Measurements from ENCODE around the gene ZHX3. TPM values are rescaled to one million over a fixed set of nuclear protein-coding genes. Genes with fewer than 3 reads are reported as not detected.

ZHX3 gene
- total RNA-seq, 1 experiment from 2014 or later, result 24.6 TPM

GRCh38 chr20:41165001-41165882 is 152.3 kb downstream of the ZHX3 start:
- H3K4me3 Mint-ChIP-seq (ENCODE audit: unreplicated experiment), result no peak overlapping the region
- no peaks in the 10 kb centered on the region for H3K9me3 Mint-ChIP-seq (ENCODE audit: unreplicated experiment)
- no peaks in the 10 kb centered on the region for H3K4me1 ChIP-seq
- H3K27me3 Mint-ChIP-seq (ENCODE audit: insufficient read depth, unreplicated experiment), result no peaks in the 10 kb centered on the region
- BruUV-seq (replicated peaks), result TSS peak; percentile 48
- no peaks in the 10 kb centered on the region for H3K27me3 ChIP-seq (replicated peaks; ENCODE audit: control insufficient read depth, insufficient read depth, low read length)
- TF ChIP-seq, protein P1, sequence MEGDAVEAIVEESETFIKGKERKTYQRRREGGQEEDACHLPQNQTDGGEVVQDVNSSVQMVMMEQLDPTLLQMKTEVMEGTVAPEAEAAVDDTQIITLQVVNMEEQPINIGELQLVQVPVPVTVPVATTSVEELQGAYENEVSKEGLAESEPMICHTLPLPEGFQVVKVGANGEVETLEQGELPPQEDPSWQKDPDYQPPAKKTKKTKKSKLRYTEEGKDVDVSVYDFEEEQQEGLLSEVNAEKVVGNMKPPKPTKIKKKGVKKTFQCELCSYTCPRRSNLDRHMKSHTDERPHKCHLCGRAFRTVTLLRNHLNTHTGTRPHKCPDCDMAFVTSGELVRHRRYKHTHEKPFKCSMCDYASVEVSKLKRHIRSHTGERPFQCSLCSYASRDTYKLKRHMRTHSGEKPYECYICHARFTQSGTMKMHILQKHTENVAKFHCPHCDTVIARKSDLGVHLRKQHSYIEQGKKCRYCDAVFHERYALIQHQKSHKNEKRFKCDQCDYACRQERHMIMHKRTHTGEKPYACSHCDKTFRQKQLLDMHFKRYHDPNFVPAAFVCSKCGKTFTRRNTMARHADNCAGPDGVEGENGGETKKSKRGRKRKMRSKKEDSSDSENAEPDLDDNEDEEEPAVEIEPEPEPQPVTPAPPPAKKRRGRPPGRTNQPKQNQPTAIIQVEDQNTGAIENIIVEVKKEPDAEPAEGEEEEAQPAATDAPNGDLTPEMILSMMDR (IDR thresholded peaks at IDR 0.05; ENCODE audit: insufficient read depth in 1 of 2, low read depth in 1 of 2, low read length in 1 of 2, severe bottlenecking in 1 of 2, unreplicated experiment in 1 of 2), result no peak
- H3K36me3 Mint-ChIP-seq (ENCODE audit: insufficient read depth, unreplicated experiment), result peaks cover 60% of the 10 kb centered on the region
- no peak for DNase-seq
- no peak overlapping the region for H3K4me3 ChIP-seq (ENCODE audit: low read depth, low read length)
- CTCF ChIA-PET, result no interaction called here
- H3K36me3 ChIP-seq (ENCODE audit: control insufficient read depth, insufficient read depth, low read length), result peaks cover 41% of the 10 kb centered on the region
- POLR2A ChIA-PET, result no interaction called here
- no peaks in the 10 kb centered on the region for H3K4me1 Mint-ChIP-seq (ENCODE audit: low read depth, unreplicated experiment)
- intact Hi-C loops (cut with micrococcal nuclease; ENCODE audit: unreplicated experiment), result no loop called here
- no peak overlapping the region for H3K27ac Mint-ChIP-seq (ENCODE audit: unreplicated experiment)
- H3K9me3 ChIP-seq, result no peaks in the 10 kb centered on the region

- H3K36me3 ChIP-seq (ENCODE audit: control insufficient read depth, insufficient read depth, low read length), result peaks cover 39% of the 10 kb centered on the region
Observed at GRCh38 chr20:41163821-41164220, 153.7 kb downstream of the ZHX3 start.

GRCh38 chr20:41162396-41162795 is 155.1 kb downstream of the ZHX3 start:
- ChIA-PET CTCF (interaction anchor here (0.5 kb wide), 1 partner anchor 88 kb away, joined by 4 read pairs; no protein-coding TSS in a partner anchor), POLR2A (no interaction called here)
- Mint-ChIP-seq H3K4me1 (ENCODE audit: low read depth, unreplicated experiment) (peaks cover 15% of the 10 kb centered on the region), H3K9me3 (ENCODE audit: unreplicated experiment) (no peaks in the 10 kb centered on the region), H3K4me3 (ENCODE audit: unreplicated experiment) (no peak overlapping the region), H3K27ac (ENCODE audit: unreplicated experiment) (no peak overlapping the region), H3K36me3 (ENCODE audit: insufficient read depth, unreplicated experiment) (peaks cover 63% of the 10 kb centered on the region), H3K27me3 (ENCODE audit: insufficient read depth, unreplicated experiment) (no peaks in the 10 kb centered on the region)
- intact Hi-C loops (cut with micrococcal nuclease; ENCODE audit: unreplicated experiment), result no loop called here
- no peak for DNase-seq
- TF ChIP-seq, protein P1 (IDR thresholded peaks at IDR 0.05; ENCODE audit: insufficient read depth in 1 of 2, low read depth in 1 of 2, low read length in 1 of 2, severe bottlenecking in 1 of 2, unreplicated experiment in 1 of 2), result no peak
- no TSS peak for BruUV-seq (replicated peaks)
- Histone ChIP-seq H3K9me3 (no peaks in the 10 kb centered on the region), H3K4me1 (peaks cover 21% of the 10 kb centered on the region; the same call in 1 of the 2 replicates), H3K36me3 (ENCODE audit: control insufficient read depth, insufficient read depth, low read length) (peaks cover 33% of the 10 kb centered on the region), H3K4me3 (ENCODE audit: low read depth, low read length) (no peak overlapping the region), H3K27me3 (replicated peaks; ENCODE audit: control insufficient read depth, insufficient read depth, low read length) (no peaks in the 10 kb centered on the region)

More at GRCh38 chr20:41163821-41164220, 153.7 kb downstream of the ZHX3 start:
- H3K27me3 Mint-ChIP-seq (ENCODE audit: insufficient read depth, unreplicated experiment), result no peaks in the 10 kb centered on the region
- H3K4me1 ChIP-seq, result peaks cover 8% of the 10 kb centered on the region; the same call in 1 of the 2 replicates
- H3K4me3 ChIP-seq (ENCODE audit: low read depth, low read length), result no peak overlapping the region
- no peaks in the 10 kb centered on the region for H3K9me3 Mint-ChIP-seq (ENCODE audit: unreplicated experiment)
- intact Hi-C loops (cut with micrococcal nuclease; ENCODE audit: unreplicated experiment), result no loop called here
- TF ChIP-seq, protein P1 (IDR thresholded peaks at IDR 0.05; ENCODE audit: insufficient read depth in 1 of 2, low read depth in 1 of 2, low read length in 1 of 2, severe bottlenecking in 1 of 2, unreplicated experiment in 1 of 2), result no peak
- no TSS peak for BruUV-seq (replicated peaks)
- H3K4me1 Mint-ChIP-seq (ENCODE audit: low read depth, unreplicated experiment), result peaks cover 8% of the 10 kb centered on the region
- H3K27me3 ChIP-seq (replicated peaks; ENCODE audit: control insufficient read depth, insufficient read depth, low read length), result no peaks in the 10 kb centered on the region
- H3K9me3 ChIP-seq, result no peaks in the 10 kb centered on the region
- no peak for DNase-seq
- no peak overlapping the region for H3K4me3 Mint-ChIP-seq (ENCODE audit: unreplicated experiment)
- H3K27ac Mint-ChIP-seq (ENCODE audit: unreplicated experiment), result no peak overlapping the region
- ChIA-PET POLR2A (no interaction called here), CTCF (interaction anchor here (1.0 to 1.1 kb wide), 2 partner anchors 9 to 177 kb away, joined by 3 to 4 read pairs; partner anchors contain the start of gene LPIN3)
- peaks cover 56% of the 10 kb centered on the region for H3K36me3 Mint-ChIP-seq (ENCODE audit: insufficient read depth, unreplicated experiment)
